Embryonic facial prominence (tissue), 1 donor: ENCODE data around the gene PRR29.

Experiments used
- DNase-seq: peaks from one replicate; pipeline ENCODE4 v3.0.0-alpha.2; 2016; ENCODE audit errors: extremely low spot score

Gene PRR29

DNA sequence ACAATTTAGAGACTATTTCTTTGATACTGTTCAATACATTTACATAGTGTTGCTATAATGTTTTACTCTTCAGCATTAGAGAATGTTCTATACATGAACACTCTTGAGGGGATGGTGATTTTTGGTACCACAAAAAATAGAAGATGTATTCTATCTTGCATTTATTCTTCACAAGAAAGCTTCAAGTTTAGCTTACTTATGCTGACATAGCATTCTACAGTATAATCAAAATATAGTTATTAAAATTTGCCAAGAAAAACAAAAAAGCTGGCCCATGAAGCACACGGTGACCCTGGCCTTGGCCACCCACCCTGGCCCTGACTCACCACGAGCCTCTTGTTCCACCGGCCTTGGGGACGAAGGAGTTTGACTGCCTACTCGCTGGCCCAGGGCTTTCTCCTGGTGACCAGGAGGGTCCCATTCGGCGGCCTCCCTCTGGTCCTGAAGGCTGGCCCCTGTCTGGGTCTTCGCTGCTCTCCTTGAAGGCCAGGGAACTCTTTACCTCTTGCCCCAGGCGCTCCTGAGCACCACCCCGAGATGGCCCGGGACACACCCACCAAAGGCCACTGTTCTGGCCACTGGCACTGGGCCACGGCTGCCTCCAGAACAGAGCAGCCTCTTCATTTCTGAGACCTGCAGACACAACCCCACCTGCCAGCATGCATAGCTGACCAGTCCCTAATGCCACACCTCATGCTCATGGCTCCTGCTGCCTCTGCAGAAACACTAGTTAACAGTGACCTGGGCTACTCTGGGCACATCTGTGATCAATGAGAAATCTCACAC is 44.7 kb downstream of the PRR29 start:
- no peak for DNase-seq

DNA sequence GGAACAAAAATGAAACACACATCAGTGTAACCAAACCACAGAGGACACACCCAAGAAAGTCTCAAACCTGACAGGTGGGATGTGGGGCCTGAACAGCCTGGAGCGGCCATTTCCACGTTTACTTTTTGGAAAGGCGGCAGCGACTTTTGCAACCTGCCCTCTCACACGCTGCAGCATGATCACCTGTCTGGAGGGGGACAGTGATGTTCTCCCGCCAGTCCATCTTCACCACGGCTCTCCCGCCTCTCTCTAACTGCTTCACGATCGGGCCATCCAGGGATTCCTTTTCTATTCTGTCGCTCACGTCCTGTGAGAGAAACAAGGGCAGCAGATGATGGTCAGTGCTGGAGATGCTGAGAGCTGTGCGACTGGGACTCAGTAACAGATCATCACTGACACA is 47.0 kb downstream of the PRR29 start:
- DNase-seq: no peak

GRCh38 chr17:64048805-64049204 is 50.7 kb downstream of the PRR29 start:
- no peak for DNase-seq

DNA sequence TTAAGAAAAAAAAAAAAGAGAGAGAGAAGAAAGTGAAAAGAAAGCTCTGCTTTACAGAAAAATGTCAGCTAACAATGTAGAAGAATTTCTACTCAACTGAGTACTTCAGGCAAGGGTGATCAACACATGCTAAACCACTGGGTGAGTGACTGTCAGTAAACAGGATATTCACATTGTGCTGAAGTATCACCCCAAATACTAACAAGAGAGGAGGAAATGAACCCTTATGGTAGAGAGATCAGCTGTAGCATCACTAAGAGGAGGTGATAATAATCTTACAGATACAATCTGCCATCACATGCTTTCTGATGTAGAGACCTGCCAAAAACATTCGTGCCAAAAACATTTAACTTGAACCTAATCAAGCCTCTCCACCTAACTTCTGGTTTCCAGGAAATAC is 53.0 kb downstream of the PRR29 start:
- DNase-seq: no peak

- DNase-seq: no peak
Measured at GRCh38 chr17:64053101-64053500, 55.0 kb downstream of the PRR29 start.
